Endothelial cell of umbilical vein (primary cell): Measurements from ENCODE around the gene NLRP9. TPM values are rescaled to one million over a fixed set of nuclear protein-coding genes. Genes with fewer than 3 reads are reported as not detected.

Experiments
- BruUV-seq: library from RNA; stranded (reverse); fragments of 400-500 nt; replicated peaks from 2 replicates; lab custom pipeline; 2021; lab: Mats Ljungman, UMichigan
- CTCF ChIA-PET: fragments of 300-600, 350-600 bp; sonication (Branson Sonifier 250); formaldehyde crosslinking; loops from one replicate; lab custom pipeline; 2021; ENCODE audit warnings: antibody characterized with exemption, inconsistent platforms; lab: Charles Lee
- POLR2A ChIA-PET: fragments of 300-600, 350-600 bp; sonication (Branson Sonifier 250); formaldehyde crosslinking; loops from one replicate; lab custom pipeline; 2021; ENCODE audit warnings: antibody characterized with exemption, inconsistent platforms; lab: Charles Lee
- DNase-seq: peaks from one replicate; pipeline ENCODE4 v3.0.0-alpha.2; 2011; ENCODE audit warnings: low read depth, low spot score
- FAIRE-seq: peaks from 2 replicates; lab custom pipeline; 2011; peaks lifted over from hg19 to GRCh38; lab: Jason Lieb, UNC
- H2AFZ ChIP-seq: 2 replicates; pipeline ENCODE4 v1.6.0; 2012; ENCODE audit warnings: low read depth, low read length, control low read depth, inconsistent platforms
- H3K27ac ChIP-seq: 2 replicates; pipeline ENCODE4 v1.5.1; 2011; ENCODE audit warnings: low read depth, mild to moderate bottlenecking, control low read depth, low read length, moderate library complexity; ENCODE audit not compliant: insufficient read depth
- H3K27me3 ChIP-seq, 2 experiments: 2 replicates each; pipeline versions ENCODE4 v1.6.0 to v1.6.1; 2011; ENCODE audit warnings: low read length in 2 of 2, mixed read lengths in 1 of 2; ENCODE audit not compliant: control insufficient read depth in 2 of 2, insufficient read depth in 2 of 2
- H3K36me3 ChIP-seq, 2 experiments: 2 replicates in 1 of 2; 3 replicates in 1 of 2; pipeline ENCODE4 v1.5.1; 2011; ENCODE audit warnings: low read length in 2 of 2, mild to moderate bottlenecking in 1 of 2, moderate library complexity in 1 of 2; ENCODE audit not compliant: control insufficient read depth in 2 of 2, insufficient read depth in 2 of 2; ENCODE audit errors: extremely low read depth in 1 of 2
- H3K4me1 ChIP-seq: 3 replicates; pipeline ENCODE4 v1.5.1; 2011; ENCODE audit warnings: mild to moderate bottlenecking, low read length; ENCODE audit not compliant: control insufficient read depth, insufficient read depth; ENCODE audit errors: extremely low read depth
- H3K4me2 ChIP-seq: 2 replicates; pipeline ENCODE4 v1.6.1; 2011; ENCODE audit warnings: low read length, control low read depth, mixed read lengths; ENCODE audit not compliant: insufficient read depth
- H3K4me3 ChIP-seq, 3 experiments: fragments of 200-600 bp in 1 of 3; sonication (generic), shearing (Covaris generic) in 1 of 3; replicated peaks in 1 of 3; 2 replicates each; pipeline ENCODE4 v1.5.1; 2011 to 2016; ENCODE audit warnings: control low read depth in 3 of 3, low read length in 3 of 3, mild to moderate bottlenecking in 2 of 3, inconsistent platforms in 1 of 3, low read depth in 1 of 3, moderate library complexity in 1 of 3; ENCODE audit not compliant: insufficient read depth in 1 of 3
- H3K79me2 ChIP-seq: 2 replicates; pipeline ENCODE4 v1.6.0; 2012; ENCODE audit warnings: low read length, inconsistent platforms; ENCODE audit not compliant: control insufficient read depth, insufficient read depth
- H3K9ac ChIP-seq: replicated peaks from 2 replicates; pipeline ENCODE3; 2011; ENCODE audit warnings: low read length, control low read depth; ENCODE audit not compliant: insufficient read depth; ENCODE audit errors: extremely low read depth
- H3K9me1 ChIP-seq: replicated peaks from 3 replicates; pipeline ENCODE4 v1.6.0; 2011; ENCODE audit warnings: mild to moderate bottlenecking, low read length; ENCODE audit not compliant: control insufficient read depth, insufficient read depth; ENCODE audit errors: extremely low read depth
- H3K9me3 ChIP-seq: replicated peaks from 2 replicates; pipeline ENCODE4 v1.5.1; 2012; ENCODE audit warnings: low read length, inconsistent platforms; ENCODE audit not compliant: control insufficient read depth, insufficient read depth
- H4K20me1 ChIP-seq: replicated peaks from 2 replicates; pipeline ENCODE3; 2011; ENCODE audit warnings: mild to moderate bottlenecking, low read length; ENCODE audit not compliant: control insufficient read depth, insufficient read depth; ENCODE audit errors: extremely low read depth
- CTCF ChIP-seq, 2 donors: IDR thresholded peaks; 1 replicate in 1 of 2; 2 replicates in 1 of 2; pipeline ENCODE4 v1.5.1; 2011; ENCODE audit warnings: low read length in 2 of 2, mild to moderate bottlenecking in 2 of 2, moderate library complexity in 2 of 2, control low read depth in 1 of 2, inconsistent platforms in 1 of 2, low read depth in 1 of 2; ENCODE audit not compliant: insufficient read depth in 1 of 2; ENCODE audit errors: extremely low read depth in 1 of 2
- EZH2 ChIP-seq: IDR thresholded peaks from 2 replicates; pipeline ENCODE4 v1.6.1; 2012; ENCODE audit warnings: borderline replicate concordance, low read depth, mild to moderate bottlenecking, moderate library complexity, low read length, inconsistent platforms; ENCODE audit not compliant: severe bottlenecking
- FOS ChIP-seq: IDR thresholded peaks from 2 replicates; pipeline ENCODE4 v1.6.1; 2011; ENCODE audit warnings: mild to moderate bottlenecking, low read length, moderate library complexity, borderline replicate concordance; ENCODE audit not compliant: insufficient read depth
- GATA2 ChIP-seq: IDR thresholded peaks from 2 replicates; pipeline ENCODE4 v1.7.0; 2011; ENCODE audit warnings: low read depth, mild to moderate bottlenecking, moderate library complexity, mixed read lengths, low read length; ENCODE audit not compliant: insufficient read length, insufficient read depth
- JUN ChIP-seq: IDR thresholded peaks from 2 replicates; pipeline ENCODE4 v1.6.1; 2011; ENCODE audit warnings: borderline replicate concordance, low read depth; ENCODE audit not compliant: insufficient read length, insufficient read depth
- MAX ChIP-seq: IDR thresholded peaks from 2 replicates; pipeline ENCODE4 v1.6.1; 2011; ENCODE audit not compliant: insufficient read depth, insufficient read length
- MYC ChIP-seq: IDR thresholded peaks from one replicate; pipeline ENCODE4 v1.6.1; 2011; ENCODE audit warnings: mild to moderate bottlenecking, low read depth, low read length
- POLR2A ChIP-seq: IDR thresholded peaks from 2 replicates; pipeline ENCODE4 v1.6.1; 2012; ENCODE audit warnings: low read depth, mild to moderate bottlenecking, control low read depth, low read length
- POLR2AphosphoS5 ChIP-seq: IDR thresholded peaks from 2 replicates; pipeline ENCODE4 v1.6.1; 2012; ENCODE audit warnings: low read depth, mild to moderate bottlenecking, control low read depth, low read length, moderate library complexity; ENCODE audit not compliant: insufficient read depth
- dilution Hi-C: fragments of 300-500 bp; cut with MboI; formaldehyde crosslinking; loops from one replicate; pipeline ENCODE4 v1.15.0; 2019; ENCODE audit warnings: low sequenced_read_pairs; ENCODE audit not compliant: extremely low pct_ligation_motif_present
- intact Hi-C: fragments of 100-400 bp; cut with micrococcal nuclease; formaldehyde crosslinking; loops from one replicate; pipeline ENCODE4 v1.10.0; 2022
- polyA plus RNA-seq, 4 experiments: library from polyadenylated mRNA; depleted of rRNA in 3 of 4; stranded (reverse) in 3 of 4; unstranded in 1 of 4; fragments of >200 nt; gene quantifications; 2 replicates each; pipeline versions ENCODE4 v1.2.1 to v1.2.3, GENCODE V29; 2011 to 2012; ENCODE audit warnings: missing spikeins in 1 of 4
- total RNA-seq: library from RNA; stranded (reverse); gene quantifications from 2 replicates; pipeline ENCODE4 v1.2.3, GENCODE V29; 2021

The NLRP9 gene
- total and polyA plus RNA-seq, 2 donors (not counting 3 experiments of a cell fraction or from before 2014, with no cell fraction given), result not detected

GRCh38 chr19:55753401-55753800, 15.2 kb upstream of the NLRP9 start:
- DNase-seq (no peak), FAIRE-seq (no peak)
- ChIA-PET POLR2A (no interaction called here), CTCF (no interaction called here)
- H2AFZ ChIP-seq, result no peak overlapping the region
- H3K27ac ChIP-seq, result no peak overlapping the region
- dilution Hi-C loops, result no loop called here
- H3K4me1 ChIP-seq, result no peaks in the 10 kb centered on the region
- TF ChIP-seq MAX (no peak), MYC (no peak), FOS (no peak), EZH2 (no peak), POLR2A (no peak), POLR2AphosphoS5 (no peak)
- H3K36me3 ChIP-seq, result no peaks in the 10 kb centered on the region
- intact Hi-C loops, result no loop called here
- H3K79me2 ChIP-seq, result no peaks in the 10 kb centered on the region
- no peaks in the 10 kb centered on the region for H3K9me3 ChIP-seq
- H3K27me3 ChIP-seq, result no peaks in the 10 kb centered on the region
- BruUV-seq, result no TSS peak
- no peak overlapping the region for H3K4me3 ChIP-seq
- no peak overlapping the region for H3K4me2 ChIP-seq
- H3K9ac ChIP-seq, result no peak overlapping the region
- H4K20me1 ChIP-seq, result no peaks in the 10 kb centered on the region
- H3K9me1 ChIP-seq, result no peaks in the 10 kb centered on the region

GRCh38 chr19:55750715-55751114, 12.5 kb upstream of the NLRP9 start:
- no TSS peak for BruUV-seq
- Histone ChIP-seq H3K9me1 (no peaks in the 10 kb centered on the region), H4K20me1 (no peaks in the 10 kb centered on the region), H3K27ac (no peak overlapping the region), H2AFZ (no peak overlapping the region), H3K4me2 (no peak overlapping the region), H3K36me3 (no peaks in the 10 kb centered on the region), H3K4me1 (no peaks in the 10 kb centered on the region), H3K4me3 (no peak overlapping the region), H3K9me3 (peaks cover 4% of the 10 kb centered on the region), H3K27me3 (no peaks in the 10 kb centered on the region), H3K79me2 (no peaks in the 10 kb centered on the region), H3K9ac (no peak overlapping the region)
- CTCF ChIA-PET, result no interaction called here
- no peak for DNase-seq
- intact Hi-C loops, result no loop called here
- dilution Hi-C loops, result no loop called here
- no peak for FAIRE-seq
- TF ChIP-seq JUN, result no peak
- no peak for TF ChIP-seq MAX
- no peak for TF ChIP-seq CTCF (IDR thresholded peaks at IDR 0.05; ENCODE audit: extremely low read depth in 1 of 2, insufficient read depth in 1 of 2, low read depth in 1 of 2, low read length in 2 of 2)
- TF ChIP-seq GATA2, result no peak
- no peak for TF ChIP-seq POLR2AphosphoS5
- TF ChIP-seq POLR2A, result no peak
- TF ChIP-seq EZH2, result no peak
- TF ChIP-seq FOS, result no peak
- no peak for TF ChIP-seq MYC
- POLR2A ChIA-PET, result no interaction called here
